PC-9 (cell line): ENCODE measurements around the gene SLC4A1.

ENCODE experiments used
- CTCF ChIP-seq: fragments of 200-600 bp; sonication (generic); conservative IDR thresholded peaks from 2 replicates; pipeline ENCODE4 v1.6.1; 2017; ENCODE audit warnings: mixed run types, antibody characterized with exemption, mild to moderate bottlenecking, moderate library complexity
- EZH2 ChIP-seq: fragments of 200-600 bp; sonication (generic); IDR thresholded peaks from 2 replicates; pipeline ENCODE4 v1.8.0; 2017; ENCODE audit warnings: antibody characterized with exemption, low read depth

- TF ChIP-seq EZH2 (no peak), CTCF (no peak)
These were observed 46.6 kb upstream of the SLC4A1 start for GRCh38 chr17:44314524-44314868.
